ENCODE results near the gene RPUSD3. TPM values are rescaled to one million over a fixed set of nuclear protein-coding genes. Genes with fewer than 3 reads are reported as not detected.
A peak's percentile ranks its signal among the peaks of the same experiment; 100 is the strongest.

Gene RPUSD3
- total and polyA plus RNA-seq, 9 of the 15 experiments (the other 6 are each of a cell fraction or from before 2014, with no cell fraction given), result 13.8 to 99.0 (median 59.3) TPM

DNA sequence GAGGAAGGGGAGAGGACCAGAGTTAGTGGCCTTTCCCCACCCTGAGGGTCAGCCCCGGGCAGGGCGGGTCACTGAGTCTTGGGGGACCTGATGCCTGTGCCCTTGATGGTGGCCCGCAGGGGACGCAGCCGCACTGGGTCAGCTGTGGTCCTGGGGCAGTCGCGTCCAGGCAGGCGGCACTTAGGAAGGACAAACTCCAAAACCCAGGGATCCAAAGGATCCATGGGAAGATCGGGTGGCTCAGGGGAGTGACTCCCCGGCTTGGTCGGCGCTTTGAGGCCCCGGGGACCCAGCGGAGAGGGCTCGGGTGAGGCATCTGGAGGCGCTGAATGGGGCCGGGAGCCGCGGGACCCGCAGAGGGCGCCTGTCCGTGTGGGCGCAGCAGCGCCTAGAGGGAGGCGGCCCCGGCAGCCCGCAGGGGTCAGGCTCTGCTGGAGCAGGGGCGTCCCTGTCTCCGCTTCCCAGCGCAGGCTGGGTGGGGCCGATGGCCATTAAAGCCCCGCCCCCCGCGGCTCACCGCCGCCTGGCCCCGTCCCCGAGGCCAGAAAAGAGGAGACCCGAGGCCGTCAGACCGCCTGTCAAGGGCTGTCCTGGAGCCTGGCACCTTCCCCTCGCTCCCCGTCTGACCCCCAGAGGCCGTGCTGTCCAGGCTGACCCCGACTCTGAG is 18.7 kb upstream of the RPUSD3 start (continued):
- TF ChIP-seq, protein P1, sequence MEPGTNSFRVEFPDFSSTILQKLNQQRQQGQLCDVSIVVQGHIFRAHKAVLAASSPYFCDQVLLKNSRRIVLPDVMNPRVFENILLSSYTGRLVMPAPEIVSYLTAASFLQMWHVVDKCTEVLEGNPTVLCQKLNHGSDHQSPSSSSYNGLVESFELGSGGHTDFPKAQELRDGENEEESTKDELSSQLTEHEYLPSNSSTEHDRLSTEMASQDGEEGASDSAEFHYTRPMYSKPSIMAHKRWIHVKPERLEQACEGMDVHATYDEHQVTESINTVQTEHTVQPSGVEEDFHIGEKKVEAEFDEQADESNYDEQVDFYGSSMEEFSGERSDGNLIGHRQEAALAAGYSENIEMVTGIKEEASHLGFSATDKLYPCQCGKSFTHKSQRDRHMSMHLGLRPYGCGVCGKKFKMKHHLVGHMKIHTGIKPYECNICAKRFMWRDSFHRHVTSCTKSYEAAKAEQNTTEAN (CRISPR knock-in tag; IDR thresholded peaks at IDR 0.05), result no peak
- no peak for TF ChIP-seq MEF2D (tag; conservative IDR thresholded peaks at IDR 0.05; ENCODE audit: low read depth)
- no peak for TF ChIP-seq E2F3 (CRISPR knock-in tag; IDR thresholded peaks at IDR 0.05)
- TF ChIP-seq, protein P2, sequence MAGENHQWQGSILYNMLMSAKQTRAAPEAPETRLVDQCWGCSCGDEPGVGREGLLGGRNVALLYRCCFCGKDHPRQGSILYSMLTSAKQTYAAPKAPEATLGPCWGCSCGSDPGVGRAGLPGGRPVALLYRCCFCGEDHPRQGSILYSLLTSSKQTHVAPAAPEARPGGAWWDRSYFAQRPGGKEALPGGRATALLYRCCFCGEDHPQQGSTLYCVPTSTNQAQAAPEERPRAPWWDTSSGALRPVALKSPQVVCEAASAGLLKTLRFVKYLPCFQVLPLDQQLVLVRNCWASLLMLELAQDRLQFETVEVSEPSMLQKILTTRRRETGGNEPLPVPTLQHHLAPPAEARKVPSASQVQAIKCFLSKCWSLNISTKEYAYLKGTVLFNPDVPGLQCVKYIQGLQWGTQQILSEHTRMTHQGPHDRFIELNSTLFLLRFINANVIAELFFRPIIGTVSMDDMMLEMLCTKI (IDR thresholded peaks at IDR 0.05; ENCODE audit: partially characterized antibody), result no peak
- no peak for TF ChIP-seq ATF1 (CRISPR knock-in tag; IDR thresholded peaks at IDR 0.05)
- no peak for TF ChIP-seq ATF1 (tag; IDR thresholded peaks at IDR 0.05)
- TF ChIP-seq THRAP3 (IDR thresholded peaks at IDR 0.05; ENCODE audit: borderline replicate concordance), result no peak
- TF ChIP-seq ZNF436 (CRISPR knock-in tag; IDR thresholded peaks at IDR 0.05), result no peak
- peak; percentile 66 for TF ChIP-seq SOX6 (IDR thresholded peaks at IDR 0.05)
- TF ChIP-seq, protein P3, sequence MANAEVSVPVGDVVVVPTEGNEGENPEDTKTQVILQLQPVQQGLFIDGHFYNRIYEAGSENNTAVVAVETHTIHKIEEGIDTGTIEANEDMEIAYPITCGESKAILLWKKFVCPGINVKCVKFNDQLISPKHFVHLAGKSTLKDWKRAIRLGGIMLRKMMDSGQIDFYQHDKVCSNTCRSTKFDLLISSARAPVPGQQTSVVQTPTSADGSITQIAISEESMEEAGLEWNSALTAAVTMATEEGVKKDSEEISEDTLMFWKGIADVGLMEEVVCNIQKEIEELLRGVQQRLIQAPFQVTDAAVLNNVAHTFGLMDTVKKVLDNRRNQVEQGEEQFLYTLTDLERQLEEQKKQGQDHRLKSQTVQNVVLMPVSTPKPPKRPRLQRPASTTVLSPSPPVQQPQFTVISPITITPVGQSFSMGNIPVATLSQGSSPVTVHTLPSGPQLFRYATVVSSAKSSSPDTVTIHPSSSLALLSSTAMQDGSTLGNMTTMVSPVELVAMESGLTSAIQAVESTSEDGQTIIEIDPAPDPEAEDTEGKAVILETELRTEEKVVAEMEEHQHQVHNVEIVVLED (CRISPR knock-in tag; IDR thresholded peaks at IDR 0.05), result 0 out of 2 replicates have a peak, but pooled peaks have one; percentile 32
- TF ChIP-seq ZNF24 (IDR thresholded peaks at IDR 0.05), result peak; percentile 55; the same call in 1 of the 2 replicates
- TF ChIP-seq SNRNP70 (optimal IDR thresholded peaks at IDR 0.05; ENCODE audit: low read depth, low read length), result no peak
- no peak; the same call in 1 of the 2 replicates for TF ChIP-seq PHF21A (IDR thresholded peaks at IDR 0.05; ENCODE audit: borderline replicate concordance, low read depth)
- peak; percentile 80 for TF ChIP-seq EGR1 (conservative IDR thresholded peaks at IDR 0.05)
- no peak for TF ChIP-seq RAD51 (IDR thresholded peaks at IDR 0.05; ENCODE audit: borderline replicate concordance, low read depth)
- no peak for TF ChIP-seq TARDBP (IDR thresholded peaks at IDR 0.05)
- TF ChIP-seq KDM4B (IDR thresholded peaks at IDR 0.05; ENCODE audit: borderline replicate concordance in 2 of 2, low read depth in 1 of 2), result 0 out of 4 replicates have a peak, but pooled peaks of 1 of the 2 experiments have one; percentile 42
- TF ChIP-seq CEBPG (CRISPR knock-in tag; IDR thresholded peaks at IDR 0.05), result no peak
- no peak for TF ChIP-seq CEBPG (tag; conservative IDR thresholded peaks at IDR 0.05 in 1 of 2, IDR thresholded peaks at IDR 0.05 in 1 of 2)
- no peak for TF ChIP-seq ZNF23 (CRISPR knock-in tag; IDR thresholded peaks at IDR 0.05)
- TF ChIP-seq GATAD2B (IDR thresholded peaks at IDR 0.05; ENCODE audit: borderline replicate concordance), result peak; percentile 90
- TF ChIP-seq TEAD2 (tag; IDR thresholded peaks at IDR 0.05), result no peak
- no peak for TF ChIP-seq SIX5 (IDR thresholded peaks at IDR 0.05; ENCODE audit: borderline replicate concordance in 1 of 2, insufficient read depth in 1 of 2, low read depth in 1 of 2, low read length in 2 of 2)
- TF ChIP-seq, protein P4, sequence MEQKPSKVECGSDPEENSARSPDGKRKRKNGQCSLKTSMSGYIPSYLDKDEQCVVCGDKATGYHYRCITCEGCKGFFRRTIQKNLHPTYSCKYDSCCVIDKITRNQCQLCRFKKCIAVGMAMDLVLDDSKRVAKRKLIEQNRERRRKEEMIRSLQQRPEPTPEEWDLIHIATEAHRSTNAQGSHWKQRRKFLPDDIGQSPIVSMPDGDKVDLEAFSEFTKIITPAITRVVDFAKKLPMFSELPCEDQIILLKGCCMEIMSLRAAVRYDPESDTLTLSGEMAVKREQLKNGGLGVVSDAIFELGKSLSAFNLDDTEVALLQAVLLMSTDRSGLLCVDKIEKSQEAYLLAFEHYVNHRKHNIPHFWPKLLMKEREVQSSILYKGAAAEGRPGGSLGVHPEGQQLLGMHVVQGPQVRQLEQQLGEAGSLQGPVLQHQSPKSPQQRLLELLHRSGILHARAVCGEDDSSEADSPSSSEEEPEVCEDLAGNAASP (IDR thresholded peaks at IDR 0.05), result no peak

Data from K562 (cell line).